AG09309 (cell line): ENCODE measurements around the gene AP4B1.

Experiments
- DNase-seq: peaks from one replicate; pipeline ENCODE4 v3.0.0-alpha.2; 2010; ENCODE audit warnings: low read depth
- H3K4me3 ChIP-seq: 2 replicates; pipeline ENCODE4 v1.5.1; 2011; ENCODE audit warnings: mild to moderate bottlenecking, low read depth, low read length, moderate library complexity; ENCODE audit not compliant: control insufficient read depth
- TF ChIP-seq, protein P1 (sequence below): IDR thresholded peaks from 2 replicates; pipeline ENCODE4 v1.5.1; 2011; ENCODE audit warnings: mild to moderate bottlenecking, low read depth, low read length, inconsistent platforms; ENCODE audit not compliant: insufficient read depth, control insufficient read depth; ENCODE audit errors: missing control alignments

The AP4B1 gene

DNA sequence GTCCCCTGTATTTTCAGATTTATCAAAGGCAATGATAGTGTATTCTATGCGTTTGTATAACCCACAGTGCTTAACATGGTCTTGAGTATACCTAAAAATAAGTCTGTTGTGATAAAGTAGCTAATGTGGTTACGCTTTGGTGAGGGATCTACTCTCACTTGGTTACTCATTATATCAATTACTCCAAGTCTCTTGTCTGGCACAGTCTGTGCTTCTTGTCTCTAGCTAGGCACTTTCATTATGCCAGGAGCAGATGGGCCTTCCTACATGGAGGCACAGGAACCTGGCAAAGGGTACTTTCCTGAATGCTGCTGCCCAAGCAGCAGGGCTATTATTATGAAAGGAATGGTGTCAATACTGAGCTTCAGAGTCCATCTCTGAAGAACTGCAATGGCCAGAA, 28.9 kb downstream of the AP4B1 start:
- no peak for DNase-seq
- H3K4me3 ChIP-seq, result no peak overlapping the region
- TF ChIP-seq, protein P1, sequence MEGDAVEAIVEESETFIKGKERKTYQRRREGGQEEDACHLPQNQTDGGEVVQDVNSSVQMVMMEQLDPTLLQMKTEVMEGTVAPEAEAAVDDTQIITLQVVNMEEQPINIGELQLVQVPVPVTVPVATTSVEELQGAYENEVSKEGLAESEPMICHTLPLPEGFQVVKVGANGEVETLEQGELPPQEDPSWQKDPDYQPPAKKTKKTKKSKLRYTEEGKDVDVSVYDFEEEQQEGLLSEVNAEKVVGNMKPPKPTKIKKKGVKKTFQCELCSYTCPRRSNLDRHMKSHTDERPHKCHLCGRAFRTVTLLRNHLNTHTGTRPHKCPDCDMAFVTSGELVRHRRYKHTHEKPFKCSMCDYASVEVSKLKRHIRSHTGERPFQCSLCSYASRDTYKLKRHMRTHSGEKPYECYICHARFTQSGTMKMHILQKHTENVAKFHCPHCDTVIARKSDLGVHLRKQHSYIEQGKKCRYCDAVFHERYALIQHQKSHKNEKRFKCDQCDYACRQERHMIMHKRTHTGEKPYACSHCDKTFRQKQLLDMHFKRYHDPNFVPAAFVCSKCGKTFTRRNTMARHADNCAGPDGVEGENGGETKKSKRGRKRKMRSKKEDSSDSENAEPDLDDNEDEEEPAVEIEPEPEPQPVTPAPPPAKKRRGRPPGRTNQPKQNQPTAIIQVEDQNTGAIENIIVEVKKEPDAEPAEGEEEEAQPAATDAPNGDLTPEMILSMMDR, result no peak

- no peak overlapping the region for H3K4me3 ChIP-seq
- DNase-seq, result no peak
- TF ChIP-seq, protein P1, result peak; percentile 36
Measured at GRCh38 chr1:113874012-113874879, 30.4 kb downstream of the AP4B1 start.

GRCh38 chr1:113872219-113872935, 32.2 kb downstream of the AP4B1 start:
- no peak overlapping the region for H3K4me3 ChIP-seq

GRCh38 chr1:113871597-113872113, 32.9 kb downstream of the AP4B1 start, which contains the start of gene PTPN22:
Gene PTPN22 (minus strand): TSS chr1:113871712.
- H3K4me3 ChIP-seq, result no peak within 1 kb of the TSS
- no peak for DNase-seq
- TF ChIP-seq, protein P1, result no peak

More at GRCh38 chr1:113872219-113872935, 32.2 kb downstream of the AP4B1 start:
- TF ChIP-seq, protein P1, result no peak
- DNase-seq, result no peak

- no peak overlapping the region for H3K4me3 ChIP-seq
- no peak for DNase-seq
- TF ChIP-seq, protein P1, result no peak
Measured at GRCh38 chr1:113870778-113871177, 33.8 kb downstream of the AP4B1 start.

DNA sequence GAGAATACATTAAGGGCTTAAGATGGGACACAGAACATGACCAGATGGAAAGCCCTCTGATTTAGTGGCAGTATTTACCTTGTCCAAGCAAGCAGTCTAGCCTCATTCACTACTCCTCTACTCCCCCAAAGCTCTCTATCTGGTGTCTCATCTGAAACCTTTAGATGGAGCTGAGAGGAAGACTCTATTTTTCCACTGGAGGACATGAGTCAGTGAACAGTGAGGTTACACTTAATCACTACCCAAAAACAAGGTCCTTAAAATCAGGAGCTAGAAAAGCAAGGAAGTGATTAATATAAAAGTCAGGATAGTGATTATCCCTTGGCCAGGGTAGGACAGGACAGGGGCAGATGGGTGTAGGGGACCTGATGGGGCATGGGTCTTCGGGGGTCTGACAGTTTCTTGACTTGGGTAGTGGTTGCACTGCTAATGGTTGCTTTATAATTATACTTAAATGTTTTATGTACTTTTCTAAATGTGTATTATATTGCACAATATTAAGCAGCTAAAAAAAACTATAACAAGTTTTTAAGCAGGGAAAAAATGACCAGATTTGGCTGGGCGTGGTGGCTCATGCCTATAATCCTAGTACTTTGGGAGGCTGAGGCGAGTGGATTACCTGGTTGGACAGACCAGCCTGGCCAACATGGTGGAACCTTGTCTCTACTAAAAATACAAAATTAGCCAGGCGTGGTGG, 36.1 kb downstream of the AP4B1 start:
- DNase-seq, result no peak
- TF ChIP-seq, protein P1, result no peak
- no peak overlapping the region for H3K4me3 ChIP-seq
